Tracheal epithelial cell (primary cell): ENCODE results near the gene VMA21. TPM values are rescaled to one million over a fixed set of nuclear protein-coding genes. Genes with fewer than 3 reads are reported as not detected.

ENCODE experiments used
- total RNA-seq: library from RNA; depleted of rRNA; stranded (reverse); fragments of >200 nt; gene quantifications from 2 replicates; pipeline ENCODE4 v1.2.1, GENCODE V29; 2014

The VMA21 gene
- total RNA-seq = 48.7 and 59.3 TPM in 2 replicates

GRCh38 chrX:151396825-151397740, at the start of gene VMA21:
VMA21 (plus strand) TSS chrX:151397206; CDS start chrX:151397309, 103 bp downstream.

Other genes with a start within 250 kb of the VMA21 start
- gene GPR50, start 220.6 kb upstream of the VMA21 start, total RNA-seq = not detected in 2 replicates
- gene PASD1, start 166.5 kb downstream of the VMA21 start, total RNA-seq = not detected in 2 replicates